Muscle layer of colon (tissue), 2 donors: ENCODE results near the gene LRTM1.

Source experiments
- H3K27ac ChIP-seq: one replicate; pipeline ENCODE4 v1.7.0; 2013; ENCODE audit warnings: low read depth, mild to moderate bottlenecking, low read length, moderate library complexity
- H3K27me3 ChIP-seq, 2 donors: one replicate each; pipeline ENCODE4 v1.7.0; 2013; ENCODE audit warnings: low read length in 2 of 2, mild to moderate bottlenecking in 2 of 2; ENCODE audit not compliant: insufficient read depth in 2 of 2, control insufficient read depth in 1 of 2
- H3K36me3 ChIP-seq: one replicate; pipeline ENCODE4 v1.7.0; 2013; ENCODE audit warnings: mild to moderate bottlenecking, low read length; ENCODE audit not compliant: insufficient read depth
- H3K4me1 ChIP-seq: one replicate; pipeline ENCODE4 v1.7.0; 2013; ENCODE audit warnings: mild to moderate bottlenecking, low read length; ENCODE audit not compliant: insufficient read depth
- H3K4me3 ChIP-seq, 2 donors: one replicate each; pipeline ENCODE4 v1.7.0; 2013; ENCODE audit warnings: low read length in 2 of 2, low read depth in 1 of 2, mild to moderate bottlenecking in 1 of 2, moderate library complexity in 1 of 2
- H3K9ac ChIP-seq: one replicate; pipeline ENCODE4 v1.7.0; 2013; ENCODE audit warnings: low read length
- H3K9me3 ChIP-seq: one replicate; pipeline ENCODE4 v1.7.0; 2013; ENCODE audit warnings: mild to moderate bottlenecking, low read length
- donor health status: abdominal sarcoma.
- donor health status: Adenocarcinoma of cecum.

Gene LRTM1

DNA sequence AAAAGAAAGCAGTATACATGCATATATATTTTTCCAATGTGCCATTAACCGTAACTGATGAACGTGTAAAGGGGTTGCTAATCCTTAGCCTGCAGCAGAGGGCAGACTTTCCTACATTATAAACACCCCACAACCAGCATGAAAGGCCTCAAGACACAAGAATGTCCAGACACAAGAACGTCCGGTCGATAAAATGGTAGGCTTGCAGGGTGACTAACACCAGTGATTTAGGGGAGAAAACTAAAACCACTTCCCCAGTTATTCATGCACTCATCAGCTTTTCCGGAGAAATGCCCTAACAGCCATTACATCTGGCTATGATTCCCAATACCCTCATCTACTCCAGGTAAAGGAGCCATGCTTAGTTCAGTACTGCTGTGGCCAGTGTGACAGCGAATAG is 57.4 kb downstream of the LRTM1 start:
- Histone ChIP-seq H3K4me3 (no peak overlapping the region), H3K27me3 (no peaks in the 10 kb centered on the region), H3K36me3 (no peaks in the 10 kb centered on the region), H3K9ac (no peak overlapping the region), H3K27ac (no peak overlapping the region), H3K4me1 (no peaks in the 10 kb centered on the region), H3K9me3 (no peaks in the 10 kb centered on the region)
